Esophagus (tissue), 2 donors: Measurements from ENCODE around the gene MBLAC2. TPM values are rescaled to one million over a fixed set of nuclear protein-coding genes. Genes with fewer than 3 reads are reported as not detected.

Experiments
- H3K27ac ChIP-seq, 2 donors: one replicate each; pipeline ENCODE4 v1.5.1; 2013; ENCODE audit warnings: low read depth in 2 of 2, mild to moderate bottlenecking in 2 of 2, inconsistent platforms in 1 of 2, low read length in 1 of 2, moderate library complexity in 1 of 2
- H3K27me3 ChIP-seq, 2 donors: one replicate each; pipeline ENCODE4 v1.6.1; 2013; ENCODE audit warnings: low read length in 2 of 2, control low read depth in 1 of 2, mild to moderate bottlenecking in 1 of 2; ENCODE audit not compliant: insufficient read depth in 2 of 2, control insufficient read depth in 1 of 2
- H3K36me3 ChIP-seq, 2 donors: one replicate each; pipeline ENCODE4 v1.6.1; 2013; ENCODE audit warnings: low read length in 1 of 2; ENCODE audit not compliant: control insufficient read depth in 2 of 2, insufficient read depth in 2 of 2
- H3K4me1 ChIP-seq, 2 donors: one replicate each; pipeline ENCODE4 v1.6.1; 2013; ENCODE audit warnings: low read length in 1 of 2; ENCODE audit not compliant: control insufficient read depth in 2 of 2, insufficient read depth in 2 of 2
- H3K4me3 ChIP-seq, 2 donors: one replicate each; pipeline ENCODE4 v1.5.1; 2013; ENCODE audit warnings: low read length in 2 of 2, mild to moderate bottlenecking in 2 of 2, low read depth in 1 of 2, moderate library complexity in 1 of 2
- H3K9me3 ChIP-seq, 2 donors: one replicate each; pipeline ENCODE4 v1.6.1; 2013; ENCODE audit warnings: mild to moderate bottlenecking in 2 of 2, low read depth in 1 of 2, low read length in 1 of 2, moderate library complexity in 1 of 2; ENCODE audit not compliant: control insufficient read depth in 2 of 2, insufficient read depth in 1 of 2
- WGBS, 2 donors: extraction: QIAGEN DNeasy Blood & Tissue Kit; methylation state at CpG; one replicate each; pipeline ENCODE4 v1.1.7; 2013; 5-methylcytosine and 5-hydroxymethylcytosine counted together
- polyA plus RNA-seq, 2 donors: library from polyadenylated mRNA; stranded (reverse); fragments of 200-250 nt; gene quantifications; one replicate each; pipeline ENCODE4 v1.2.3, GENCODE V29; 2013
- donor health status: healthy with polysubstance abuse.
- donor health status: Bipolar disorder and iron deficiency.

MBLAC2 gene
- polyA plus RNA-seq, 2 donors = 1.5 to 2.6 TPM

- peak overlapping the region; percentile 87 to 88 for H3K27ac ChIP-seq
- WGBS, 2 donors = 0 to 1% methylated on average over 53 to 56 of the region's 56 CpGs
- H3K9me3 ChIP-seq = no peaks in the 10 kb centered on the region
- no peaks in the 10 kb centered on the region for H3K27me3 ChIP-seq
- peaks cover 0 to 2% of the 10 kb centered on the region in 2 donors for H3K4me1 ChIP-seq
- no peaks in the 10 kb centered on the region for H3K36me3 ChIP-seq
- H3K4me3 ChIP-seq = peak overlapping the region; percentile 90 to 95
Observed at GRCh38 chr5:90473396-90474234, 956 bp downstream of the MBLAC2 start.

- peaks cover 0 to 2% of the 10 kb centered on the region in 2 donors for H3K4me1 ChIP-seq
- no peaks in the 10 kb centered on the region for H3K36me3 ChIP-seq
- 34 to 40% methylated on average over 9 of the region's 9 CpGs for WGBS, 2 donors
- no peaks in the 10 kb centered on the region for H3K9me3 ChIP-seq
- no peaks in the 10 kb centered on the region for H3K27me3 ChIP-seq
- H3K27ac ChIP-seq = no peak overlapping the region
- peak overlapping the region; percentile 90 to 95 for H3K4me3 ChIP-seq
Observed at GRCh38 chr5:90472783-90473395, 1.7 kb downstream of the MBLAC2 start.

GRCh38 chr5:90461288-90461687 is 13.3 kb downstream of the MBLAC2 start:
- Histone ChIP-seq H3K4me3 (no peak overlapping the region), H3K9me3 (no peaks in the 10 kb centered on the region), H3K27me3 (no peaks in the 10 kb centered on the region), H3K4me1 (no peaks in the 10 kb centered on the region), H3K27ac (no peak overlapping the region), H3K36me3 (peaks cover 0 to 2% of the 10 kb centered on the region in 2 donors)
- WGBS, 2 donors = 70 to 79% methylated on average over 4 of the region's 4 CpGs

- no peaks in the 10 kb centered on the region for H3K4me1 ChIP-seq
- H3K27me3 ChIP-seq = no peaks in the 10 kb centered on the region
- no peaks in the 10 kb centered on the region for H3K36me3 ChIP-seq
- H3K9me3 ChIP-seq = no peaks in the 10 kb centered on the region
- no peak overlapping the region for H3K4me3 ChIP-seq
- no peak overlapping the region for H3K27ac ChIP-seq
Observed at GRCh38 chr5:90446961-90447360, 27.6 kb downstream of the MBLAC2 start.

GRCh38 chr5:90440644-90441043 is 33.9 kb downstream of the MBLAC2 start:
- no peaks in the 10 kb centered on the region for H3K9me3 ChIP-seq
- H3K36me3 ChIP-seq = no peaks in the 10 kb centered on the region
- 44 to 51% methylated on average over 2 of the region's 2 CpGs for WGBS, 2 donors
- H3K4me1 ChIP-seq = no peaks in the 10 kb centered on the region
- no peaks in the 10 kb centered on the region for H3K27me3 ChIP-seq
- H3K27ac ChIP-seq = no peak overlapping the region
- no peak overlapping the region for H3K4me3 ChIP-seq

- no peak overlapping the region for H3K27ac ChIP-seq
- H3K4me3 ChIP-seq = no peak overlapping the region
- 37 to 40% methylated on average over 1 of the region's 1 CpG for WGBS, 2 donors
- no peaks in the 10 kb centered on the region for H3K36me3 ChIP-seq
- no peaks in the 10 kb centered on the region for H3K27me3 ChIP-seq
- H3K4me1 ChIP-seq = no peaks in the 10 kb centered on the region
- no peaks in the 10 kb centered on the region for H3K9me3 ChIP-seq
Observed at GRCh38 chr5:90438100-90438499, 36.5 kb downstream of the MBLAC2 start.

GRCh38 chr5:90437663-90438062 is 36.9 kb downstream of the MBLAC2 start:
- no peaks in the 10 kb centered on the region for H3K9me3 ChIP-seq
- no peaks in the 10 kb centered on the region for H3K36me3 ChIP-seq
- H3K4me3 ChIP-seq = no peak overlapping the region
- no peak overlapping the region for H3K27ac ChIP-seq
- no peaks in the 10 kb centered on the region for H3K4me1 ChIP-seq
- no peaks in the 10 kb centered on the region for H3K27me3 ChIP-seq

- no peak overlapping the region for H3K4me3 ChIP-seq
- no peaks in the 10 kb centered on the region for H3K27me3 ChIP-seq
- WGBS, 2 donors = 69 to 70% methylated on average over 5 of the region's 5 CpGs
- no peaks in the 10 kb centered on the region for H3K36me3 ChIP-seq
- no peaks in the 10 kb centered on the region for H3K9me3 ChIP-seq
- H3K27ac ChIP-seq = no peak overlapping the region
- no peaks in the 10 kb centered on the region for H3K4me1 ChIP-seq
Observed at GRCh38 chr5:90434116-90434714, 40.4 kb downstream of the MBLAC2 start.

GRCh38 chr5:90424245-90424644 is 50.3 kb downstream of the MBLAC2 start:
- 83 to 96% methylated on average over 1 of the region's 1 CpG for WGBS, 2 donors
- no peak overlapping the region for H3K27ac ChIP-seq
- no peaks in the 10 kb centered on the region for H3K36me3 ChIP-seq
- no peak overlapping the region for H3K4me3 ChIP-seq
- H3K27me3 ChIP-seq = no peaks in the 10 kb centered on the region
- H3K4me1 ChIP-seq = no peaks in the 10 kb centered on the region
- no peaks in the 10 kb centered on the region for H3K9me3 ChIP-seq
